ENCODE data around the gene PITPNC1. TPM values are rescaled to one million over a fixed set of nuclear protein-coding genes. Genes with fewer than 3 reads are reported as not detected.

PITPNC1 gene
- total RNA-seq, 1 experiment from 2014 or later = 37.5 TPM

DNA sequence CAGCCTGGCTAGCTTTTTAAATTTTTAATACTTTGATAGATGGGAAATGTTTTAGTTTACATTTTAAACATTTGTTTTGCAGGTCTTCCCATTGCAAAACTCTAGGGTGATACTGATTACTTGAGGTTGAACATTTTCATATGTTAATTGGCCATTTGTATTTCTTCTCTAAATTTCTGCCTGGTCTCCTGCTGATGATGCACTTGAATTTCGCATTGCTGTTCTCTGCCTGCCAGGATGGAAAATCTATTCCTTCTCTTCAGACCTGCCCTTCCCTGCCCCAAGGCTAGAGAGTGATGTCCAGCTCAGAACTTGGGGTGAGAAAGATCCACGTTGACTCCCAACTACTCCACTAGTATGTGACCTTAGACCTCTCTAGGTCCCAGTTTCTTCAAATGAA lies 134.7 kb downstream of the PITPNC1 start:
- Histone ChIP-seq H3K9me3 (ENCODE audit: control insufficient read depth, low read depth, low read length) (no peaks in the 10 kb centered on the region), H3K79me1 (ENCODE audit: insufficient read depth, low read depth, low read length, poor library complexity, severe bottlenecking) (peaks cover 14% of the 10 kb centered on the region), H3K79me2 (ENCODE audit: insufficient read depth, low read length) (peaks cover 6% of the 10 kb centered on the region; the same call in 1 of the 2 replicates), H4K20me1 (ENCODE audit: control insufficient read depth, insufficient read depth, insufficient read length) (no peaks in the 10 kb centered on the region), H4K5ac (ENCODE audit: insufficient read length, low read depth, low read length) (no peak overlapping the region), H3K4me2 (ENCODE audit: insufficient read depth, insufficient read length, low read length) (no peak overlapping the region), H3K27me3 (ENCODE audit: insufficient read depth, low read length) (no peaks in the 10 kb centered on the region), H3K4ac (ENCODE audit: low read depth, low read length) (no peak overlapping the region), H2BK15ac (ENCODE audit: low read depth, low read length) (no peak overlapping the region), H3K14ac (ENCODE audit: insufficient read depth, low read length) (no peak overlapping the region), H3T11ph (ENCODE audit: low read length) (no peak overlapping the region), H2BK120ac (ENCODE audit: low read depth, low read length, poor library complexity, severe bottlenecking) (no peak overlapping the region), H3K56ac (ENCODE audit: insufficient read length, low read depth, low read length) (no peak overlapping the region), H2BK12ac (ENCODE audit: insufficient read length, low read depth, low read length) (no peak overlapping the region), H3K9ac (ENCODE audit: extremely low read depth, insufficient read length, low read length) (no peak overlapping the region), H3K23me2 (ENCODE audit: insufficient read length, low read depth, low read length, poor library complexity, severe bottlenecking) (no peaks in the 10 kb centered on the region), H2BK5ac (ENCODE audit: insufficient read length, low read length) (no peak overlapping the region), H3K23ac (ENCODE audit: insufficient read length, low read depth, low read length) (no peak overlapping the region), H2BK20ac (ENCODE audit: low read depth, low read length, poor library complexity, severe bottlenecking) (no peak overlapping the region), H2AK5ac (ENCODE audit: insufficient read length, low read length) (no peak overlapping the region), H3K18ac (ENCODE audit: insufficient read length, low read depth, low read length) (no peak overlapping the region), H4K91ac (ENCODE audit: insufficient read length, low read depth, low read length) (no peak overlapping the region), H4K8ac (replicated peaks; ENCODE audit: insufficient read length, low read depth, low read length) (no peak overlapping the region), H3K27ac (ENCODE audit: insufficient read length, low read depth, low read length) (no peak overlapping the region), H3K4me1 (ENCODE audit: insufficient read depth, low read length) (peaks cover 10% of the 10 kb centered on the region; the same call in 1 of the 2 replicates), H2AFZ (ENCODE audit: low read length) (no peak overlapping the region)
- Mint-ChIP-seq H3K27ac (peak overlapping the region in 2 of 3 experiments; percentile 21 to 52; a peak in 3 of 7 replicates), H3K4me3 (no peak overlapping the region; a peak in 1 of 5 replicates), H3K27me3 (ENCODE audit: low read depth) (no peaks in the 10 kb centered on the region), H3K9me3 (peaks cover 11 to 12% of the 10 kb centered on the region in 2 experiments), H3K36me3 (ENCODE audit: insufficient read depth in 1 of 3, low read depth in 3 of 3) (peaks cover 9 to 17% (median 10%) of the 10 kb centered on the region in 3 experiments), H3K4me1 (peaks cover 22 to 32% of the 10 kb centered on the region in 2 experiments)
- no peak for TF ChIP-seq CTCF (conservative IDR thresholded peaks at IDR 0.05)
- no CpG with 5 or more reads among the region's 2 CpGs for WGBS (ENCODE audit: extremely low coverage, insufficient read length, low lambda C conversion rate)
- DNase-seq = no peak

Data from H9 (cell line).